Keratinocyte (primary cell): ENCODE results near the gene FTO. TPM values are rescaled to one million over a fixed set of nuclear protein-coding genes. Genes with fewer than 3 reads are reported as not detected.

ENCODE experiments used
- DNase-seq: peaks from one replicate; pipeline ENCODE4 v3.0.0-alpha.2; 2011; ENCODE audit warnings: low read depth, missing footprints, low spot score
- FAIRE-seq: peaks from 2 replicates; lab custom pipeline; 2011; peaks lifted over from hg19 to GRCh38; lab: Jason Lieb, UNC
- H2AFZ ChIP-seq: 2 replicates; pipeline ENCODE4 v1.6.0; 2012; ENCODE audit warnings: low read length, control low read depth, inconsistent platforms; ENCODE audit not compliant: control insufficient read depth
- H3K27ac ChIP-seq: 2 replicates; pipeline ENCODE4 v1.5.1; 2011; ENCODE audit warnings: low read length; ENCODE audit not compliant: control insufficient read depth, insufficient read depth
- H3K27me3 ChIP-seq: 3 replicates; pipeline ENCODE4 v1.6.0; 2011; ENCODE audit warnings: low read length; ENCODE audit not compliant: control insufficient read depth, insufficient read depth; ENCODE audit errors: extremely low read depth
- H3K36me3 ChIP-seq, 2 experiments: 2 replicates in 1 of 2; 3 replicates in 1 of 2; pipeline ENCODE4 v1.5.1; 2011; ENCODE audit warnings: low read length in 2 of 2, mild to moderate bottlenecking in 1 of 2; ENCODE audit not compliant: control insufficient read depth in 2 of 2, insufficient read depth in 2 of 2; ENCODE audit errors: extremely low read depth in 1 of 2
- H3K4me1 ChIP-seq: 3 replicates; pipeline ENCODE4 v1.5.1; 2011; ENCODE audit warnings: low read length; ENCODE audit not compliant: control insufficient read depth, insufficient read depth; ENCODE audit errors: extremely low read depth
- H3K4me2 ChIP-seq: 3 replicates; pipeline ENCODE4 v1.6.0; 2011; ENCODE audit warnings: low read depth, low read length; ENCODE audit not compliant: control insufficient read depth, insufficient read depth; ENCODE audit errors: extremely low read depth
- H3K4me3 ChIP-seq, 3 experiments: fragments of 200-600 bp in 1 of 3; sonication (generic) in 1 of 3; 2 replicates in 2 of 3; 3 replicates in 1 of 3; pipeline ENCODE4 v1.5.1; 2011 to 2016; ENCODE audit warnings: low read length in 3 of 3, mild to moderate bottlenecking in 3 of 3, control low read depth in 2 of 3, inconsistent platforms in 1 of 3, low read depth in 1 of 3, mixed read lengths in 1 of 3, mixed run types in 1 of 3, moderate library complexity in 1 of 3; ENCODE audit not compliant: control insufficient read depth in 2 of 3, insufficient read depth in 2 of 3; ENCODE audit errors: extremely low read depth in 1 of 3
- H3K79me2 ChIP-seq: 2 replicates; pipeline ENCODE4 v1.6.0; 2012; ENCODE audit warnings: low read length; ENCODE audit not compliant: control insufficient read depth, insufficient read depth
- H3K9ac ChIP-seq: 3 replicates; pipeline ENCODE4 v1.6.0; 2011; ENCODE audit warnings: low read length; ENCODE audit not compliant: control insufficient read depth, insufficient read depth; ENCODE audit errors: extremely low read depth
- H3K9me1 ChIP-seq: 3 replicates; pipeline ENCODE4 v1.6.0; 2011; ENCODE audit warnings: low read length; ENCODE audit not compliant: control insufficient read depth, insufficient read depth; ENCODE audit errors: extremely low read depth
- H3K9me3 ChIP-seq: 2 replicates; pipeline ENCODE4 v1.5.1; 2012; ENCODE audit warnings: low read depth, low read length; ENCODE audit not compliant: control insufficient read depth
- H4K20me1 ChIP-seq: 3 replicates; pipeline ENCODE4 v1.6.0; 2011; ENCODE audit warnings: low read length; ENCODE audit not compliant: control insufficient read depth, insufficient read depth; ENCODE audit errors: extremely low read depth
- CTCF ChIP-seq, 3 experiments: IDR thresholded peaks in 1 of 3; conservative IDR thresholded peaks in 1 of 3; optimal IDR thresholded peaks in 1 of 3; 2 replicates in 2 of 3; 3 replicates in 1 of 3; pipeline versions ENCODE3 to v1.5.1; 2011; ENCODE audit warnings: low read length in 3 of 3, mild to moderate bottlenecking in 3 of 3, moderate library complexity in 2 of 3, control low read depth in 1 of 3, inconsistent platforms in 1 of 3; ENCODE audit not compliant: insufficient read depth in 2 of 3; ENCODE audit errors: extremely low read depth in 1 of 3
- EZH2 ChIP-seq: IDR thresholded peaks from one replicate; pipeline ENCODE4 v1.6.1; 2012; ENCODE audit warnings: inconsistent platforms, mild to moderate bottlenecking, low read length, moderate library complexity
- dilution Hi-C: fragments of 300-500 bp; cut with MboI; formaldehyde crosslinking; loops from one replicate; pipeline ENCODE4 v1.7.0; 2020; ENCODE audit warnings: low sequenced_read_pairs; ENCODE audit not compliant: extremely low pct_ligation_motif_present
- polyA plus RNA-seq, 5 experiments: library from polyadenylated mRNA; depleted of rRNA in 3 of 5; stranded (reverse) in 3 of 5; stranded (forward) in 1 of 5; unstranded in 1 of 5; fragments of >200 nt; gene quantifications; 1 replicate in 1 of 5; 2 replicates in 3 of 5; 3 replicates in 1 of 5; pipeline versions ENCODE4 v1.2.1 to v1.2.3, GENCODE V29; 2011 to 2012; ENCODE audit warnings: missing spikeins in 2 of 5, low read depth in 1 of 5, low replicate concordance in 1 of 5

Gene FTO
- polyA plus RNA-seq, 1 donor (not counting 4 experiments of a cell fraction or from before 2014, with no cell fraction given), result 56.4 TPM

- Histone ChIP-seq H3K79me2 (peaks cover 32% of the 10 kb centered on the region), H3K4me1 (peaks cover 47% of the 10 kb centered on the region), H4K20me1 (no peaks in the 10 kb centered on the region)
These were observed 41.9 kb downstream of the FTO start for GRCh38 chr16:53745753-53746266.

GRCh38 chr16:53752560-53752959 lies 48.6 kb downstream of the FTO start:
- Histone ChIP-seq H3K27ac (no peak overlapping the region), H3K4me3 (no peak overlapping the region), H4K20me1 (no peaks in the 10 kb centered on the region), H3K9ac (no peak overlapping the region), H3K4me2 (no peak overlapping the region), H3K79me2 (peaks cover 32% of the 10 kb centered on the region), H3K4me1 (peaks cover 12% of the 10 kb centered on the region), H3K9me1 (no peaks in the 10 kb centered on the region), H3K27me3 (no peaks in the 10 kb centered on the region), H2AFZ (no peak overlapping the region), H3K9me3 (no peaks in the 10 kb centered on the region), H3K36me3 (no peaks in the 10 kb centered on the region)
- dilution Hi-C loops, result no loop called here
- TF ChIP-seq EZH2, result no peak
- no peak for TF ChIP-seq CTCF (optimal IDR thresholded peaks at IDR 0.05 in 1 of 3, IDR thresholded peaks at IDR 0.05 in 1 of 3, conservative IDR thresholded peaks at IDR 0.05 in 1 of 3; ENCODE audit: extremely low read depth in 1 of 3, insufficient read depth in 2 of 3, low read length in 3 of 3)
- DNase-seq, result no peak
- no peak for FAIRE-seq

More at GRCh38 chr16:53745753-53746266, 41.9 kb downstream of the FTO start:
- no peaks in the 10 kb centered on the region for H3K27me3 ChIP-seq
- FAIRE-seq, result peak; percentile 89
- no peaks in the 10 kb centered on the region for H3K9me1 ChIP-seq
- TF ChIP-seq CTCF (optimal IDR thresholded peaks at IDR 0.05 in 1 of 3, IDR thresholded peaks at IDR 0.05 in 1 of 3, conservative IDR thresholded peaks at IDR 0.05 in 1 of 3; ENCODE audit: extremely low read depth in 1 of 3, insufficient read depth in 2 of 3, low read length in 3 of 3) (peak in 2 of 3 experiments; percentile 50 to 51), EZH2 (no peak)
- H3K36me3 ChIP-seq, result no peaks in the 10 kb centered on the region
- dilution Hi-C loops, result no loop called here
- peak overlapping the region; percentile 84 for H3K4me2 ChIP-seq
- peak overlapping the region; percentile 67 for H2AFZ ChIP-seq
- H3K9me3 ChIP-seq, result no peaks in the 10 kb centered on the region
- peak overlapping the region; percentile 71 for H3K27ac ChIP-seq
- peak overlapping the region; percentile 28 for H3K9ac ChIP-seq
- H3K4me3 ChIP-seq, result peak overlapping the region; percentile 28 to 45 (median 43)
- DNase-seq, result no peak
